DND-41 (cell line): Measurements from ENCODE around the gene ASRGL1.

ENCODE experiments used
- ATAC-seq: fragments of 200-7000 bp; cut with Tn5 transposase; 3 replicates; pipeline ENCODE4 v1.9.1; 2021; ENCODE audit warnings: low read depth; ENCODE audit not compliant: insufficient read depth
- DNase-seq: peaks from one replicate; pipeline ENCODE4 v3.0.0-alpha.2; 2020
- H2AFZ ChIP-seq: 2 replicates; pipeline ENCODE4 v1.6.0; 2012; ENCODE audit warnings: low read depth, low read length
- H3K27ac ChIP-seq: 2 replicates; pipeline ENCODE4 v1.5.1; 2012; ENCODE audit warnings: low read length, inconsistent platforms
- H3K27me3 ChIP-seq: fragments of 200-600 bp; sonication (generic); 2 replicates; pipeline ENCODE4 v1.6.0; 2012; ENCODE audit warnings: low read length, mild to moderate bottlenecking, inconsistent platforms; ENCODE audit not compliant: insufficient read depth, poor library complexity
- H3K36me3 ChIP-seq: 2 replicates; pipeline ENCODE4 v1.5.1; 2012; ENCODE audit warnings: low read length, inconsistent platforms; ENCODE audit not compliant: insufficient read depth
- H3K4me1 ChIP-seq: 2 replicates; pipeline ENCODE4 v1.5.1; 2012; ENCODE audit warnings: mild to moderate bottlenecking, low read length; ENCODE audit not compliant: insufficient read depth
- H3K4me2 ChIP-seq: 2 replicates; pipeline ENCODE4 v1.6.0; 2012; ENCODE audit warnings: mild to moderate bottlenecking, moderate library complexity, low read length, inconsistent platforms; ENCODE audit not compliant: insufficient read depth
- H3K4me3 ChIP-seq, 2 experiments: fragments of 200-600 bp in 1 of 2; shearing (Covaris generic) in 1 of 2; 2 replicates each; pipeline ENCODE4 v1.5.1; 2012 to 2016; ENCODE audit warnings: inconsistent platforms in 2 of 2, low read length in 2 of 2, mild to moderate bottlenecking in 2 of 2, low read depth in 1 of 2, moderate library complexity in 1 of 2
- H3K79me2 ChIP-seq: 2 replicates; pipeline ENCODE4 v1.6.0; 2012; ENCODE audit warnings: low read length, inconsistent platforms; ENCODE audit not compliant: insufficient read depth
- H3K9ac ChIP-seq: 2 replicates; pipeline ENCODE4 v1.6.0; 2012; ENCODE audit warnings: low read depth, mild to moderate bottlenecking, inconsistent platforms, low read length, moderate library complexity
- H3K9me3 ChIP-seq: 2 replicates; pipeline ENCODE4 v1.5.1; 2012; ENCODE audit warnings: low read length, moderate library complexity, mild to moderate bottlenecking, inconsistent platforms; ENCODE audit not compliant: insufficient read depth, severe bottlenecking
- H4K20me1 ChIP-seq: 2 replicates; pipeline ENCODE4 v1.6.0; 2012; ENCODE audit warnings: low read length; ENCODE audit not compliant: insufficient read depth
- CTCF ChIP-seq: IDR thresholded peaks from 2 replicates; pipeline ENCODE4 v1.5.1; 2012; ENCODE audit warnings: borderline replicate concordance, low read length, moderate library complexity, mild to moderate bottlenecking; ENCODE audit not compliant: poor library complexity, severe bottlenecking; ENCODE audit errors: extremely low read depth
- EZH2 ChIP-seq: IDR thresholded peaks from 3 replicates; pipeline ENCODE4 v1.6.1; 2012; ENCODE audit warnings: borderline replicate concordance, low read depth, mild to moderate bottlenecking, moderate library complexity, low read length, inconsistent platforms; ENCODE audit not compliant: severe bottlenecking

Gene ASRGL1

DNA sequence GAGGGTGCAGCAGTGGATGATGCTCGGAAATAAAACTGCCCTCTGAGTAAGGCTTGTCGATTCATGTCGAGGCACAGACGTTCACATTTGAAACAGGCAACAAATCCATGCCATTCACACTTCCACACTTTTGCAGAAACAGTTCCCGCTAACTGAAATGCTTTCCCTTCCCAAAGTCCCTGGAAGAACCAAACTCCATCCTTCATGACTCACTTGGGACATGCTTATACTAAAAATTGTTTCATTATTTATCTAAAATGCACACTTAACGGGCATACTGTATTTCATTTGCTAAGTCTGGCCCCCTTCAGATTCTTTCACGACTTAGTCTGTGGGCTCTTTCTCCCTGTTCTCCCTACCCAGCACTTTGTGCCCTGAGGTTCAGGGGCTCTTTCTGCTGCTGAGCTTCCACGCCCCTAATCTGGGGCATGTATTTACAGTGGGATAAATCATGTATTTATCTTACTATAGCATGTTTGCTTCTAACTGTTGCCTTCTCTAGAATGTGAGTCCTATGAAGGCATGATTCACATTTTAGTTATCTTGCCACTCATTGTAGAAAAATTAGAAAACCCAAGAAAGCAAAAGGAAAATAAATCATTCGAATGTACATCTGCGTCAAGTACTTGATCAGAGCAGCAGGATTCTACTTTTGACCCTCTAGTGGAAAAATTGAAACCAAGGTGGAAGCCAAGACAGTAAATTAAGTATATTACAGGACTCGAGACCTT lies 94.1 kb downstream of the ASRGL1 start:
- Histone ChIP-seq H3K9me3 (no peaks in the 10 kb centered on the region), H3K4me3 (no peak overlapping the region), H3K4me2 (no peak overlapping the region), H3K36me3 (no peaks in the 10 kb centered on the region), H3K79me2 (no peaks in the 10 kb centered on the region), H3K27me3 (peaks cover 7% of the 10 kb centered on the region), H3K9ac (no peak overlapping the region), H2AFZ (no peak overlapping the region), H4K20me1 (no peaks in the 10 kb centered on the region), H3K4me1 (no peaks in the 10 kb centered on the region), H3K27ac (no peak overlapping the region)
- no peak for TF ChIP-seq CTCF
- TF ChIP-seq EZH2: no peak
- no peak for DNase-seq
- ATAC-seq: no peak

GRCh38 chr11:62432695-62433094 lies 95.4 kb downstream of the ASRGL1 start:
- H3K4me3 ChIP-seq: no peak overlapping the region

DNA sequence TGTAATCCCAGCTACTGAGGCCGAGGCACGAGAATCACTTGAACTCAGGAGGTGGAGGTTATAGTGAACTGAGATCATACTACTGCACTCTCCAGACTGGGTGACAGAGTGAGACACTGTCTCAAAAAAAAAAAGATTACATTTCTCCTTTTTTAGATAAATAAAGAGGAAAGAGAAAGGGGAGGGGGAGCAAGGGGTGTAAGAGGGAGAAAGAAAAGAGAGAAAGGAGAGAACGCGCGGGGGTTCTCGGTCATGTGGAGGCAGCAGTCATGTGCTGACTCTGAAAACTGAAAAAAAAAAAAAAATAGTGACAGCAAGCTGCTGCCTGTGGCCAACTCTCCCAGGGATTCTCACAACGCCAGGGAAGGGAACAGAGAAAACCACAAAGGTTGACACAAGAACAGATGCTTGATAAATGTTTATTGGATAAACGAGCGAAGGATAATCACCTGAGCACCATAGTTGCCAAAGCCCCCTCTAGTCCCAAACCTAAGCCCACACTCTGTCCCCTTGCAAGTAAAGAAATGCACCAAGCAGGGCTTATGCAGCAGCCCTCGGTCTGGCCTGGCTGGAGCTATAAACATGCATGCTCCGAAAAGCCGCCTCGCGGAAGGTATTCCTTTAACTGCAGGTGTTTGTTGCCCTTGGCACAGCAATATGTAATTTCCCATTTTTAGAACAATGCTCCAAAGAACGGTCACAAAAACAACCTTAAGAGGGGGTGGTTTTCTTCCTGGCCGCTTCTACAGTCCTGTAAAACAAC lies 96.1 kb downstream of the ASRGL1 start:
- H2AFZ ChIP-seq: no peak overlapping the region
- TF ChIP-seq EZH2: no peak
- no peak for TF ChIP-seq CTCF
- H3K4me3 ChIP-seq: no peak overlapping the region
- peaks cover 7% of the 10 kb centered on the region for H3K27me3 ChIP-seq
- H3K4me2 ChIP-seq: no peak overlapping the region
- no peak for DNase-seq
- H3K4me1 ChIP-seq: no peaks in the 10 kb centered on the region
- no peak overlapping the region for H3K9ac ChIP-seq
- H3K79me2 ChIP-seq: no peaks in the 10 kb centered on the region
- H4K20me1 ChIP-seq: no peaks in the 10 kb centered on the region
- no peaks in the 10 kb centered on the region for H3K9me3 ChIP-seq
- no peak overlapping the region for H3K27ac ChIP-seq
- H3K36me3 ChIP-seq: no peaks in the 10 kb centered on the region
- no peak for ATAC-seq

More at GRCh38 chr11:62432695-62433094, 95.4 kb downstream of the ASRGL1 start:
- no peaks in the 10 kb centered on the region for H3K9me3 ChIP-seq
- H4K20me1 ChIP-seq: no peaks in the 10 kb centered on the region
- TF ChIP-seq CTCF (no peak), EZH2 (no peak)
- ATAC-seq: no peak
- no peak overlapping the region for H3K4me2 ChIP-seq
- H3K27ac ChIP-seq: no peak overlapping the region
- H3K79me2 ChIP-seq: no peaks in the 10 kb centered on the region
- H3K9ac ChIP-seq: no peak overlapping the region
- peaks cover 7% of the 10 kb centered on the region for H3K27me3 ChIP-seq
- H3K36me3 ChIP-seq: no peaks in the 10 kb centered on the region
- DNase-seq: no peak
- no peaks in the 10 kb centered on the region for H3K4me1 ChIP-seq
- H2AFZ ChIP-seq: no peak overlapping the region
